GM18519 (cell line): ENCODE results near the gene VTA1.
A peak's percentile ranks its signal among the peaks of the same experiment; 100 is the strongest.
"Not testable (repeated sequence)": the region's sequence is repeated elsewhere in the genome, so short reads cannot be mapped to it uniquely, and the experiment has no call there.

Experiments used
- ATAC-seq: cut with Tn5 transposase; IDR thresholded peaks from one replicate; pipeline ENCODE4 v1.9.1; 2021; ENCODE audit warnings: mild to moderate bottlenecking, moderate library complexity; ENCODE audit not compliant: unreplicated experiment, low FRiP score

VTA1 gene

DNA sequence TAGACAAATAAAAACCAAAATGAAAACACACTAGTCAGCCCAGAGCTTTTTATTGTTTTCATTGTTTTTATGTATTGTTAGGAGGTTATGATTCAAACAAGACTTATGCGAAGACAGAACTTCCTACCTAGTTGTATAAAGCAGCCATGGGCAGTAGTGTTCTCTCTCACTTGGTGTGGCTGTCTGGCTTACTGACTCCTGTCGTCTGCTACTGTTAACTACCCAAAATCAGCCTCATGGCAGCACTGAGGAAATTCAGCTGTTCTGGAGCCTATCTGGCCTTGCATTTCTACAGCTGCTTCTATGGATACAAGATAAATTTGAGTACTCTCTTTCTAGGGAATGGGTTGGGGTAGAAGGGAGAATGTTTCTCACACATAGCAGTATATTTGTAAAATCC is 20.4 kb downstream of the VTA1 start:
- ATAC-seq = no peak

DNA sequence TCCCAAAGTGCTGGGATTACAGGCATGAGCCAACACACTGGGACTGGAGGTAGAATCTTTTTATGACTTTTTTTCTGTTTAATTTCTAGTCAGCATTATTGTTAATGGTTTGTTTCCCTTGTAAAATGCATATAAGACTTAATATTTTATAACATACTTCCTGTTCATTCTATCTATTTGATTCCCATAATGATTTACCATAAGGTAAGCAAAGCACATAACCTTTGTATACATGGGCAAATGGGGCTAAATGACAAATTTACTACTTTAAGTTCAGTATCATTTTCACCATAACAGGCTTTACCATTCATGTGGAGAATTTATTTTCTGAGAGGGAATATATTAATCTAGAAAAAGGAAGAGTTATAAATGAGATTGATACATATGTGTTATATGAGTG is 24.3 kb downstream of the VTA1 start:
- ATAC-seq = no peak

DNA sequence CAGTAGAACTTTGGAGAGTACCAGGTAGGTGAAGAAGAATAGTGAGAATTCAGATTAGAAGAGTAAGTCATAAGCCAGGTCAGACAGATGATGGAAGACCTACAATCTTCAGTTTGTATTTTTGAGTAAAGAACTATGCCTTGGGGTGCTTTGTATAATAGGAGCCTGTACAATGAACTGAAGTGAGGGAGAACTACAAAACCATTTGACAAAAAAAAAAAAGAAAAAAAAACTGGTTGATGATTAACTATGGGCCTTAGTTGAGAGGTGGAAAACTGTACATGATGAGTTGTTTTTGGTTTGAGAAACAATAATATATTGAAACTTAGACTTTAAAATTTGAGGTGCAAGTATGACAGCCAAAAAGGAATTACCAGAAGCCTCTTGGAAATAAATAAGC is 25.7 kb downstream of the VTA1 start:
- no peak for ATAC-seq

DNA sequence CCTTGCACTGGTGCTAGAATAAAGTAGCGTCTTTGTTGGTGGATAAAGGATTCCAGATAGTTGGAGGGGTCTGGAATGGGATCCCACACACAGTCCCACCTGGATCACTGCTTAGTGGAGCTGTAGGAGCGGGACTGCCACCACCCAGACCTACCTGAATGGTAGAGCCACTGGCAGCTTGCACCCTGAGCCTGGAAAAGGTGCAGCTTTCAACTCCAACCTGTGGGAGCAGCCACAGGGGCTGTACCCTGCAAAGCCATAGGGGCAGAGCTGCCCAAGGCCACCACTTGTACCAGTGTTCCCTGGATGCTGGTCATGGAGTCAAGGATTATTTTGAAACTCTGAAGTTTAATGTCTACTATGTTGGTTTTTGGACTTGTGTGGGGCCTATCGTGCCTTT is 26.9 kb downstream of the VTA1 start:
- ATAC-seq = no peak

DNA sequence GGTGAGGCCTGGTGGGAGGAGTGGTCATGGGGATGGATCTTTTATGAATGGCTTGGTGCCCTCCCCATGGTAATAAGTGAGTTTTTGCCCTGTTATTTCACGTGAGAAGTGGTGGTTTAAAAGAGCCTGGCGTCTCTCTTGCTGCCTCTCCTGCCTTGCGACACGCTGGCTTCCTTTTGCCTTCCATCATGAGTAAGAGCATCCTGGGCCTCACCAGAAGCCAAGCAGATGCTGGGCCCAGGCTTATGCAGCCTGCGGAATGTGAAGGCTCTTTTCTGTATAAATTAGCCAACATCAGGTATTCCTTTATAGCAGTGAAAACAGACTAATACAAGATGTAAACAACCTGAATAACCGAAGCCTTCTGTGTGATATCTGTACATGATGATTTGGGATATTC is 27.6 kb downstream of the VTA1 start:
- ATAC-seq = no peak

DNA sequence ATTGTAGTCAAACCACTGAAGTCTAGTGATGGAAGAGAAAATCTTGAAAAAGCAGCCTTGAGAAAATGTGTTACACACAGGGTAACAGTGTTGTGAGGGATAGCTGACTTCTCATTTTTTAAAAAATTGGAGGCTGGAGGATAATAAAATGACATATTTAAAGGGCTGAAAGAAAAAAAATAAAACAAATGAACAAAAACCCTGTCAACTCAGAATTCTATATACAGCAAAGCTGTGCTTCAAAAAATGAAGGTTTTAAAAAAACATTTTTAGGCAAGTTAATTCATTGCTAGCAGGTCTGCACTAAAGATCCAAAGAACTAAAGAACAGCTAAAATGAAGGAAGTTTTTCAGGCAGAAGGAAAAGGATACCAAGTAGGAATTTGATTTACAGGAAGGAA is 31.1 kb downstream of the VTA1 start:
- no peak for ATAC-seq

DNA sequence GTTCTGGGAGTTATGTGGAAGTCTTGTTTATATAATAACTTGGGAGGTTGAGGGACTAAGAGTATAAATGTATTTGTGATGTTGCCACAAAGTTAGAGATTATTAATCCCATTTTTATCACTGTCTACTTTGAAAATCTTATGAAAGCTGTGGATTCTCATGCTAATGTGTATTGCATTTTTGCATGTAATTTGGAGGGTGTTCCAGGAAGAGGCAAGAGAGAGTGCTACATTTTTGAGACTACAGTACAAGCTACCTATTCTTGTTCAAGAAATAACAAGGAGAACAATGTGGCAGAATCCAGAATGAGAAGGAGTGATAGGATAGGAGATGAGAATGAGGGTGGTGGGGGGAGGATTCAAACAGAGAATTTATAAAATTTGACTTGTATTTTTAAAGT is 34.9 kb downstream of the VTA1 start:
- no peak for ATAC-seq

DNA sequence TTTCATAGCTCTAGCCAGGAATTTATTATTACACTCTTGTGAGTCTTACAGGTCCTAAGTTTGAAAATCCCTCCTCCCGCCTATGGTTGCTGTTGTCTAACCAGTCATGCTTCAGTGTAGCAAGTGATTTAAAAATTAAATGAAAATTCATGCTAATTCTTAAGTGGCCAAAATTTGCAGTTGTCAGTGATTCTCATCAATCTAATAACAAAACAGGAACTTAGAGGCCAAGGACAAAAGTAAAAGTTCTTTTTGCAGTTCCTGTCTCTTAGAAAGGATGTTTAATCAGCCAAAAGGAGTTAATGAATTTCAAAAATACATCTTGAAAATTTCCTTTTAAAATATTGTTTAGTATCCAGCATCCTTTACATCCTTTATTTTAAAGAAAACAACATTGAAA is 36.3 kb downstream of the VTA1 start:
- ATAC-seq = no peak

DNA sequence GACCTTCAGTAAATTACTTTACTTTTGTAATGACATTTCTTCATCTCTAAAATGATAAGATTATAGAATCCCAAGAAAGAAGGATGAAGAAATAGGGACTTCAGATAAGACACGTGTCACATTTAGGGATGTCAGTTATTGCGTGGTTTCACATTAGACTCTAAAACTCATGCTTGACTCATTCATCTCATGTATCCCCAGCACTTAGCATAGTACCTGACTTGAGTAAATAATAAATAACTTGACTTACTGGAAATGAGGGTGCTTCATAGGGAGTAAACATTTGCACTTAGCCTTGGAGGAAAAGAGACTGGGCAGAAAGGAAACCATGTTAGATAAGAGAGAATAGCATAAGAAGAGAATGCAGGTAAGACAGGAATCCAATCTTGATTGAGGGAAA is 37.2 kb downstream of the VTA1 start:
- no peak for ATAC-seq

DNA sequence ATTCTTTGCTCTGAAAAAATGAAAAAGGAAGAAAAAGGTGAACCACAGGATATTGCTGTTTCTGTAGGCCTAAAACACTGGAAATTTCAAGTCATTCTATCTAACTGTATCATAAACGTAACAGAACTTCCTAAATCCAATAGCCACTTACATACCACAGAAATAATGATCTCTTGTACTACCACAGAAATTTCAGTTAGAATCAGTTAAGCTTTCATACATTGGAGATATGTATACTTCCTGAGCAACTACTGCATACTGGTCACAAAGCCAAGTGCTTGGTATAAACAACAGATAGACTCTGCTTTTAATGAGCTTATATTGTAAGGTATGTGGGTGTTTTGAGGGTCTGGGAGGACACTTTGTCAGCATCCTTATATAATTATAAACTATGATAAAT is 38.6 kb downstream of the VTA1 start:
- ATAC-seq = no peak

DNA sequence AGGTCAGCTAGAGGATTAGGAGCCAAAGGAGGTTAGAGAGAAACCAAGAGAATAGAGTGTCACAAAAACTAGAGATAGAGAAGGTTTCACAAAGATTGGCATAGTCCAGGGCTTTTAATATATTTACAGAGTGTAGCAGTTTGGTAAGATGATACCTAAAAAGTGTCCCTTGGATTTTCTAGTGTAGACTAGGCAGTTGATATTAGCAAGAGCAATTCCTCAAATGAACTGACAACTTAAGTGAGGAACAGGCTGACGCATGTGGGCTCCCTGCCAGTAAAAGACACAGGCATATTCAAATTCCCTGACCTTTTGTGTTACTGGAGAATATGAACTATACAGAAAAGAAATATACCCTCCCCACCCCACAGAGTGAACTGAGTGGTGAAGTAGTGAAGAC is 40.1 kb downstream of the VTA1 start:
- no peak for ATAC-seq

DNA sequence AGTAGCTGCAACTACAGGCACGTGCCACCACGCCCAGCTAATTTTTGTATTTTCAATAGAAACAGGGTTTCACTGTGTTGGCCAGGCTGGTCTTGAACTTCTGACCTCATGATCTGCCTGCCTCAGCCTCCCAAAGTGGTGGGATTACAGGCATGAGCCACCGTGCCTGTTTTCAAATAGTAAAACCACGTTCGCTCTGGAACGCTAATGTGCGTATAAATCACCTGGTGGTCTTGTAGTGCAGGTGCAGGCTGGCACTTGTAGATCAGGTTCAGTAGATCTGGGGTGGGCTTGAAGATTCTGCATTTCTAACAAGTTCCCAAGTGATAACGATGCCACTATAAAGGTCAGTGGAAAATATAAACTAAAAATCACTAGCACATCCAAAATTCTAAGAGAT is 41.3 kb downstream of the VTA1 start:
- not testable (repeated sequence) for ATAC-seq

DNA sequence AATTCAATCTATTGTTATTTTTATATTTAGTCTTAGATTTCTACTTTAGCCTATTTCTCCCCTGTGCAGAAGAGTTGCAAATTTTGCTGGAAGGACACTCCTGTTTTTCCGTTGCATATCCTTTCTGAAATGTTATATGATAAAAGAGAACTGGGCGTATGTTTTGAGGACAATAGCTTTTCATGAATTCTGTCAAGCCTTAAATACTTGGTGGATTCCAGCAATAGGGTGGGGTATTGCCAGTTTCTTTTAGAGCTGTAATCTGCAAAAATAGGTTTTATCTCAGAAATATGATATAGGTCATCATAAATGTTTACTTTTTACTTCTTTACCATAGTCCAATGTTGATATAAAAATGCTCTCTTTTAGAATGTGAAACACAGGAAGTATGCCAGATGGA is 42.0 kb downstream of the VTA1 start:
- no peak for ATAC-seq

DNA sequence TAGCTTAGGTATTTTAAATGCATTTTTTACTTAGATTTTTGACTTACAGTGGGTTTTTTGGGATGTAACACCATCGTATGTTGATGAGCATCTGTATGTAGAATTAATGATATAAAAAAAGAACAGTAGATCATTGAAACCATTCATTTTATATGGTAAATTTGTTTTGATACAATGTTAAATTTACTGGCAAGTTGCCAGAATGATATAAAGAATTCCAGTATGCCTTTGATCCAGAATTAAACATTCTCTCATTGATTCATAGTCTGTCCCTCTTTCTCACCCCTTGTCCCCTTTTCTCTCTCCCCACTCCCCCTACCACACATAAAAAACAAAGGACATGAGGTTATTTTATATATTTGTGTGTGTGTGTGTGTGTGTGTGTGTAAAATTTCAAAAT is 45.3 kb downstream of the VTA1 start:
- ATAC-seq = no peak

DNA sequence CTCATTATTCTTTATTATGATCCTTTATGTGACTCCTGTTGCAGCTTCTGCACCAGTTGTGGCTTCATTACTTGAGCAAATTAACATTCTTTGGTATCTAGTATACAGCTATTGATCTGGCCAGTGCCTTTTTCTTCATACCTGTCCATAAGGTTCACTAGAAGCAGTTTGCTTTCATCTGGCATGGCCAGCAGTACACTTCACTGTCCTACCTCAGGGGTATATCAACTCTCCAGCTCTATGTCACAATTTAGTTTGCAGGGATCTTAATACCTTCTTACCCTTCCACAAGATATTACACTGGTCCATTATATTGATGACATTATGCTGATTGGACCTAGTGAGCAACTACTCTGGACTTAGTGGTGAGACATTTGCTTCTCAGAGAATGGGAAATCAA is 46.6 kb downstream of the VTA1 start:
- ATAC-seq = no peak

DNA sequence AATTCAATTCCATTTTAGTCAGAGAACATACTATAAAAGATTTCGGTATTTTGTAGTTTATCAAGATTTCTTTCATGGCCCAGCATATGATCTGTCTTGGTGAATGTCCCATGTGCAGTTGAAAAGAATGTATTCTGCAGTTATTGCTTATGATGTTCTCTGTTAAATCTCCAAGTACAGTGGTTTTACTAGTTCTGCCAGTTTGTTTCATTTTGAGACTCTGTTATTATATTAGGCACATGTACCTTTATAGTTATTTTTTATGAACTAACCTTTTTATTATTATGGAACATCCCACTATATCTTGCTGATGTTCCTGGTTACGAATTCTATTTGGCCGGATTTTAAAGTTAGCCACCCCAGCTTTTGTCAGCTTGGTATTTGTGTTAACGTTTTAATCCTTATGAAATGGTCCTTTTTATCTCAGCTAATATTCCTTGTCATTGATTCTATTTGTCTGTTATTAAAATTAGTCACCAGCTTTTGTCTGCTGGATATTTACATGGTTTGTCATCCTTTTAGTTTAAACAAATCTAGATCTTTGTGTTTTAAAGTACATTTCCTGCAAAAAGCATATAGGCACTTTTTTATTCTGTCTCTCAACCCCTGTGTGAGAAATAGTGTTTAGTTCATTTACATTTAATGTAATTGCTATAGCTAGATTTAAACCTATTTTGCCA is 48.9 kb downstream of the VTA1 start:
- ATAC-seq = no peak

DNA sequence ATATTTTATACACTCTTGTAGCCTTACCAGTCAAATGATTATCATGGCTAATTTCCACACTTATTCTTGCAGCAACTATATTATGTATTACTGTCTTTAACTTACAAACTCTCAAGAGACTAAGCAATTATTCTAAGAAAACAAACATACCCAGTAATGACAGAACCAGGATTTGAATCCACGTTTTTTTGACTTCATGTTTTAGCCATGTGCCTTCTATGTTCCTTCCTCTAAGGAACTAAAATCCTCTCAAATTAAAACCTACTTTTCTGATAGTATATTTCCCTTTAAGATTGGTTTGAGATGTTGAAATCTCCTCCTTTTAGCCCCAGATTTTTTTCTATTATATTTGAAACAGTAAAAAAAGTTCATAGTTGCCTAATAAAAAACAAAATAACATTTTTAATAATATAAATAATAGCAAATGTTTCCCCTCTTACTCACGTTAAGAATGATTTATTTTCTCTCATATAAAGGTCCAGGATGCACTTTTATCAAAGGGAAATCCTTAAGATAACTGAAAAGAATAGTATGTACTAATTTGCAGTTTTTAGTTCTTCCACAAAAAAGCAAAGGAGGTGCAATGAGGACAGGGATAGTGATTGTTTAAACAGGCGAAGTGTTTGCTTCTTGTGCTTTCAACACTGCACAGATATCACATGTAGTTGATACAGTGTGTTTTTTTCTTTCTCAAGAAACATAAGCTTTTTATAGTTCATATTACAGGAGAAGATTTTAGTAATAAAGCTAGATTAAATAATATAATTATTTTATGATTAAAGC is 54.0 kb downstream of the VTA1 start:
- ATAC-seq = no peak

DNA sequence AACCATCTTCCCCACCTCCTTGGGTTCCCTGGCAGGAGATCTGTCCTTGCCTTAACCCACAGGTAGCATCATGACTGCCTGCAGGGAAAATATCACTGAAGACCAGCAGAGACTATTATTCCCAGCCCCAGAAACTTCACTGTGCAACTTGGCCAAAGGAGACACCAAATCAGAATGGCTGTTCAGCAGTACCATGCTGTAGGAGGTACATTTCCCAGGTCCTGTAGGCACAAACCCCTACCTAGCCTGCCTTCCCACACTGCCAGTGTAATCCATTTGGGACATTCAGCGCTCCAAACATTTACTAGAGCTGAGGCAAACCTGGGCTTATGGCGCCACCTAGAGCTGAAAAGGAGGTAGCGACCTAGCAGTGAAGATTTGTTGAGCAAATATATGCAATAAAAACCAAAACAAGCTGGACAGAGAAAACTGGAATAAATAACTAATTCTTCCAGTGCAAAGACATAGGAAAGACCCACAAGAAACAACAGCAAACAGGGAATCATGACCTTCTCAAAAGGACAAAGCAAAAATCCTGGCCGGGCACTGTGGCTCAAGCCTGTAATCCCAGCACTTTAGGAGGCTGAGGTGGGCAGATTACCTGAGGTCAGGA is 60.3 kb downstream of the VTA1 start:
- peak; percentile 70 for ATAC-seq

DNA sequence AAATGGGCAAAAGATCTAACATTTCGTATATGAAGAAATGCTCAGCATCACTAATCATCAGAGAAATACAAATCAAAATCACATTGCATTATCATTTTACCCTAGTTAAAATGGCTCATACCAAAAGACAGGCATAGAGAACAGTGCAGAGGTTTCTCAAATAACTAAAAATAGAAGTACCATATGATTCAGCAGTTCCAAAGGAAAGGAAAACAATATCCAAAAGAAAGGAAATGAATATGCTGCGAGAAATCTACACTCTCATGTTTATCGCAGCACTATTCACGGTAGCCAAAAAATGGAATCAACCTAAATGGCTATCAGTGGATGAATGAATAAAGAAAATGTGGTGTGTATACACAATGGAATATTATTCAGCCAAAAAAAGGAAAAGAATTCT is 63.5 kb downstream of the VTA1 start:
- no peak for ATAC-seq

DNA sequence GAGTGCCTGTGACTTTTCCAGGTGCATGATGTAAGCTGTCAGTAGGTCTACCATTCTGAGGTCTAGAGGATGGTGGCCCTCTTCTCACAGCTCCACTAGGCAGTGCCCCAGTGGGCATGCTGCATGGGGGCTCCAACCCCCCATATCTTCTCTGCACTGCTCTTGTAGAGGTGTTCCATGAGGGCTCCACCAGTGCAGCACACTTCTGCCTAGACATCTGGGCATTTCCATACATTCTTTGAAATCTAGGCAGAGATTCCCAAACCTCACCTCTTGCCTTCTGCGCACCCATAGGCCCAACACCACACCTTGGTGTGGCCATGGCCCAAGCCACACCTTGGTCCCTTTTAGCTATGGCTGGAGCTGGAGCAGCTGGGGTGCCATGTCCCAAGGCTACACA is 66.3 kb downstream of the VTA1 start:
- ATAC-seq = no peak

DNA sequence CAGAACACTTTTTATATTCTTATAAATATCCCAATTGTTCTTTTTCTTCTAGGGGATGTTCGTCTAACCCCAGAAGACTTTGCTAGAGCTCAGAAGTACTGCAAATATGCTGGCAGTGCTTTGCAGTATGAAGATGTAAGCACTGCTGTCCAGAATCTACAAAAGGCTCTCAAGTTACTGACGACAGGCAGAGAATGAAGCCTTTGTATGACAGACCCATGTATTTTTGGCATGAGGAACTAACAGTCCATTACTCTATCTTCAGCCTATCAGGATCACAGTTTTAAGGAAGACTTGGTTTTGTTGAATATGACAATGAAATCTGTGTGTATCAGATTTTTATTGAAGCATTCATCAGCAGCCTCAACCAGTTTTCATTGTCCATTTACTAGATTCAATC is 71.4 kb downstream of the VTA1 start:
- ATAC-seq = no peak

DNA sequence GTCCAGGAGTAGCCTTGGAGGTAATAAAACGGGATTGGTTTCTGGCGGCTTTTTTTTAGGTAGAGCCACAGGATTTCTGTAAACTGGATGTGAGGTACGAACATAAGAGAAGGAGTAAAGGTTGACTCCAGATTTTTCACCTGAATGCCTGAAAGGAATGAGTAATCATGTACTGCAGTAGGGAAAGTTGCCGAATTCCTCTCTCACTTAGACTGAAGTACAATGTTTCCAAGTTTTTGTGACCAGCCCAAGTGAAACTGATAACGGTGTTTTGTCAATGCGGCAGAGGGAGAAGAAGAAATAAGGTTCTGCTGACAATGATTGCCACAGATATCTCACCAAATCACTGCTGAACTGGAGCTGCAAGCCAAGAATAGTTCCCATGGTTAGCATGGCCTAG is 75.0 kb downstream of the VTA1 start:
- no peak for ATAC-seq
